HCT116 (cell line): Measurements from ENCODE around the gene ANKRD22. TPM values are rescaled to one million over a fixed set of nuclear protein-coding genes. Genes with fewer than 3 reads are reported as not detected.
A peak's percentile ranks its signal among the peaks of the same experiment; 100 is the strongest.

Source experiments
- ATAC-seq: fragments of 200-7000 bp; cut with Tn5 transposase; 2 replicates; pipeline ENCODE4 v1.9.1; 2020; ENCODE audit warnings: mild to moderate bottlenecking, moderate library complexity
- BruUV-seq: library from RNA; stranded (reverse); fragments of 400-500 nt; replicated peaks from 2 replicates; lab custom pipeline; 2021; lab: Mats Ljungman, UMichigan
- CTCF ChIA-PET: fragments of 300-600 bp; sonication (Branson Sonifier 250); formaldehyde crosslinking; loops from one replicate; lab custom pipeline; 2021; ENCODE audit warnings: antibody characterized with exemption; lab: Charles Lee
- POLR2A ChIA-PET: fragments of 300-600, 350-600 bp; sonication (Branson Sonifier 250); formaldehyde crosslinking; loops from one replicate; lab custom pipeline; 2021; ENCODE audit warnings: antibody characterized with exemption; lab: Charles Lee
- RAD21 ChIA-PET, 2 experiments: fragments of 300-600 bp; sonication (Branson Sonifier 250); formaldehyde crosslinking; loops; one replicate each; lab custom pipeline; 2023; ENCODE audit warnings: low total read pairs in 2 of 2; ENCODE audit not compliant: uncharacterized antibody in 2 of 2, unreplicated experiment in 2 of 2, low non-redundant PET in 1 of 2; lab: Charles Lee
- DNase-seq: peaks from one replicate; pipeline ENCODE4 v3.0.0-alpha.2; 2010; ENCODE audit warnings: low read depth, low spot score
- H2AFZ ChIP-seq: fragments of 200-600 bp; shearing (Covaris generic), sonication (generic); 2 replicates; pipeline ENCODE4 v1.6.1; 2017; ENCODE audit warnings: low read depth, mixed run types, mixed read lengths, antibody characterized with exemption, low read length; ENCODE audit not compliant: poor library complexity, severe bottlenecking
- H3K27ac ChIP-seq: 2 replicates; pipeline ENCODE4 v1.5.1; 2012; ENCODE audit warnings: low read depth, low read length
- H3K27me3 ChIP-seq: fragments of 200-600 bp; sonication (generic); 2 replicates; pipeline ENCODE4 v1.6.1; 2016; ENCODE audit warnings: mixed run types, low read length, mixed read lengths; ENCODE audit not compliant: insufficient read depth
- H3K36me3 ChIP-seq, 2 experiments: fragments of 200-500 bp in 1 of 2; fragments of 200-600 bp in 1 of 2; sonication (Bioruptor generic) in 1 of 2; sonication (generic) in 1 of 2; 2 replicates each; pipeline versions ENCODE4 v1.5.1 to v1.6.1; 2014 to 2016; ENCODE audit warnings: low read length in 2 of 2, inconsistent platforms in 1 of 2, mixed read lengths in 1 of 2, mixed run types in 1 of 2; ENCODE audit not compliant: insufficient read depth in 2 of 2, control insufficient read depth in 1 of 2
- H3K4me1 ChIP-seq, 2 experiments: fragments of 200-600 bp in 1 of 2; sonication (generic) in 1 of 2; 2 replicates each; pipeline versions ENCODE4 v1.5.1 to v1.6.1; 2012 to 2017; ENCODE audit warnings: low read length in 2 of 2, inconsistent platforms in 1 of 2, mild to moderate bottlenecking in 1 of 2, mixed read lengths in 1 of 2, mixed run types in 1 of 2, moderate library complexity in 1 of 2; ENCODE audit not compliant: insufficient read depth in 2 of 2, control insufficient read depth in 1 of 2
- H3K4me2 ChIP-seq: fragments of 200-600 bp; sonication (generic); 2 replicates; pipeline ENCODE4 v1.6.1; 2017; ENCODE audit warnings: mixed run types, low read length, mixed read lengths
- H3K4me3 ChIP-seq, 2 experiments: fragments of 200-600 bp in 1 of 2; sonication (generic) in 1 of 2; replicated peaks in 1 of 2; 2 replicates each; pipeline ENCODE4 v1.5.1; 2011 to 2016; ENCODE audit warnings: low read length in 2 of 2, control low read depth in 1 of 2, low read depth in 1 of 2, mild to moderate bottlenecking in 1 of 2, mixed read lengths in 1 of 2, mixed run types in 1 of 2
- H3K79me2 ChIP-seq: fragments of 200-600 bp; sonication (generic); 2 replicates; pipeline ENCODE4 v1.6.1; 2017; ENCODE audit warnings: mild to moderate bottlenecking, mixed run types, low read length, moderate library complexity, mixed read lengths; ENCODE audit not compliant: insufficient read depth
- H3K9ac ChIP-seq: fragments of 200-600 bp; sonication (generic); 2 replicates; pipeline ENCODE4 v1.6.1; 2016; ENCODE audit warnings: low read length, mixed read lengths
- H3K9me2 ChIP-seq: fragments of 200-600 bp; sonication (generic), shearing (Covaris generic); 2 replicates; pipeline ENCODE4 v1.6.1; 2017; ENCODE audit warnings: mixed run types, mild to moderate bottlenecking, moderate library complexity; ENCODE audit not compliant: insufficient read depth
- H3K9me3 ChIP-seq, 2 experiments: fragments of 200-500 bp in 1 of 2; fragments of 200-600 bp in 1 of 2; sonication (Bioruptor generic) in 1 of 2; sonication (generic) in 1 of 2; 2 replicates each; pipeline ENCODE4 v1.6.1; 2014 to 2017; ENCODE audit warnings: low read length in 2 of 2, mixed read lengths in 2 of 2, inconsistent platforms in 1 of 2, low read depth in 1 of 2, mild to moderate bottlenecking in 1 of 2, mixed run types in 1 of 2, moderate library complexity in 1 of 2; ENCODE audit not compliant: control insufficient read depth in 1 of 2, insufficient read depth in 1 of 2
- H4K20me1 ChIP-seq: fragments of 200-600 bp; sonication (generic), shearing (Covaris generic); 2 replicates; pipeline ENCODE4 v1.6.1; 2017; ENCODE audit warnings: mixed run types, mild to moderate bottlenecking, moderate library complexity; ENCODE audit not compliant: insufficient read depth
- ATF3 ChIP-seq: IDR thresholded peaks from 2 replicates; pipeline ENCODE4 v1.6.1; 2012
- CBX3 ChIP-seq: IDR thresholded peaks from 2 replicates; pipeline ENCODE4 v1.6.1; 2012; ENCODE audit warnings: low read depth
- CEBPB ChIP-seq: IDR thresholded peaks from 2 replicates; pipeline ENCODE4 v1.6.1; 2012; ENCODE audit warnings: low read depth
- CTCF ChIP-seq, 3 experiments: fragments of 200-600 bp in 1 of 3; sonication (generic) in 1 of 3; IDR thresholded peaks in 2 of 3; conservative IDR thresholded peaks in 1 of 3; 2 replicates each; pipeline ENCODE4 v1.5.1; 2012 to 2017; ENCODE audit warnings: low read depth in 2 of 3, low read length in 2 of 3, antibody characterized with exemption in 1 of 3, borderline replicate concordance in 1 of 3, control low read depth in 1 of 3, mild to moderate bottlenecking in 1 of 3, mixed read lengths in 1 of 3, mixed run types in 1 of 3, moderate library complexity in 1 of 3; ENCODE audit not compliant: insufficient read depth in 1 of 3
- EGR1 ChIP-seq: IDR thresholded peaks from 2 replicates; pipeline ENCODE4 v1.6.1; 2012; ENCODE audit warnings: low read depth
- EZH2 ChIP-seq: fragments of 200-600 bp; sonication (generic); IDR thresholded peaks from 2 replicates; pipeline ENCODE4 v1.6.1; 2017; ENCODE audit warnings: antibody characterized with exemption, mixed run types
- EZH2phosphoT487 ChIP-seq: fragments of 200-600 bp; IDR thresholded peaks from 2 replicates; pipeline ENCODE4 v1.6.1; 2018; ENCODE audit warnings: antibody characterized with exemption, borderline replicate concordance
- FOSL1 ChIP-seq: IDR thresholded peaks from 2 replicates; pipeline ENCODE4 v1.6.1; 2012; ENCODE audit warnings: low read depth
- MAX ChIP-seq: IDR thresholded peaks from 2 replicates; pipeline ENCODE4 v1.6.1; 2012
- POLR2A ChIP-seq: IDR thresholded peaks from 2 replicates; pipeline ENCODE4 v1.7.0; 2011; ENCODE audit warnings: borderline replicate concordance; ENCODE audit not compliant: insufficient read depth, insufficient read length; ENCODE audit errors: extremely low read depth
- POLR2AphosphoS5 ChIP-seq: IDR thresholded peaks from 2 replicates; pipeline ENCODE4 v1.6.1; 2011; ENCODE audit warnings: mild to moderate bottlenecking, low read depth, low read length, moderate library complexity
- RAD21 ChIP-seq: IDR thresholded peaks from 2 replicates; pipeline ENCODE4 v1.6.1; 2012; ENCODE audit warnings: low read depth, mild to moderate bottlenecking
- REST ChIP-seq: IDR thresholded peaks from 2 replicates; pipeline ENCODE4 v1.6.1; 2012; ENCODE audit warnings: low read depth
- SIN3A ChIP-seq: IDR thresholded peaks from 2 replicates; pipeline ENCODE4 v1.6.1; 2012; ENCODE audit warnings: low read depth
- SP1 ChIP-seq: IDR thresholded peaks from 2 replicates; pipeline ENCODE4 v1.6.1; 2012; ENCODE audit warnings: low read depth
- TCF7L2 ChIP-seq: IDR thresholded peaks from 2 replicates; pipeline ENCODE4 v1.7.0; 2011; ENCODE audit warnings: borderline replicate concordance, inconsistent platforms; ENCODE audit not compliant: insufficient read depth, insufficient read length; ENCODE audit errors: extremely low read depth
- ZBTB33 ChIP-seq: IDR thresholded peaks from 2 replicates; pipeline ENCODE4 v1.6.1; 2011; ENCODE audit warnings: mild to moderate bottlenecking, low read length, moderate library complexity; ENCODE audit not compliant: insufficient replicate concordance; ENCODE audit errors: extremely low read depth
- ZFX ChIP-seq: fragments of 450-650 bp; IDR thresholded peaks from 2 replicates; pipeline ENCODE4 v1.6.1; 2017
- ZNF274 ChIP-seq: fragments of 200-500 bp; sonication (Bioruptor generic); IDR thresholded peaks from 2 replicates; pipeline ENCODE4 v1.6.1; 2014; ENCODE audit warnings: mild to moderate bottlenecking, low read depth, low read length, inconsistent platforms
- intact Hi-C: fragments of 100-400 bp; cut with micrococcal nuclease; formaldehyde crosslinking; loops from 2 replicates; pipeline ENCODE4 v1.10.0; 2022
- total RNA-seq: library from RNA; stranded (reverse); gene quantifications from one replicate; pipeline ENCODE4 v1.2.1, GENCODE V29; 2021; ENCODE audit not compliant: unreplicated experiment

Gene ANKRD22
- total RNA-seq, 1 experiment from 2014 or later: 2.3 TPM

- Histone ChIP-seq H3K27me3 (no peaks in the 10 kb centered on the region), H3K4me1 (peaks cover 0 to 3% of the 10 kb centered on the region in 2 experiments; a peak in 1 of 4 replicates), H3K79me2 (no peaks in the 10 kb centered on the region), H3K9me2 (no peaks in the 10 kb centered on the region), H3K9me3 (no peaks in the 10 kb centered on the region), H3K4me3 (no peak overlapping the region), H3K4me2 (no peak overlapping the region), H4K20me1 (no peaks in the 10 kb centered on the region), H3K27ac (no peak overlapping the region), H3K36me3 (no peaks in the 10 kb centered on the region), H2AFZ (peak overlapping the region; percentile 61), H3K9ac (no peak overlapping the region)
- intact Hi-C loops: no loop called here
- DNase-seq (no peak), ATAC-seq (no peak)
- BruUV-seq: no TSS peak
- ChIA-PET POLR2A (no interaction called here), RAD21 (no interaction called here), CTCF (no interaction called here)
- TF ChIP-seq SIN3A: no peak
- no peak for TF ChIP-seq POLR2A
- no peak for TF ChIP-seq EZH2phosphoT487
- TF ChIP-seq MAX: no peak
- TF ChIP-seq EGR1: no peak
- no peak for TF ChIP-seq CBX3
- TF ChIP-seq POLR2AphosphoS5: no peak
- TF ChIP-seq RAD21: no peak
- no peak for TF ChIP-seq ZBTB33
- no peak for TF ChIP-seq CTCF (IDR thresholded peaks at IDR 0.05 in 2 of 3, conservative IDR thresholded peaks at IDR 0.05 in 1 of 3; ENCODE audit: borderline replicate concordance in 1 of 3, insufficient read depth in 1 of 3, low read depth in 2 of 3, low read length in 2 of 3)
- TF ChIP-seq SP1: no peak
- no peak for TF ChIP-seq ATF3
- TF ChIP-seq FOSL1: no peak
- no peak for TF ChIP-seq TCF7L2
- TF ChIP-seq REST: no peak
- TF ChIP-seq CEBPB: no peak
- no peak for TF ChIP-seq EZH2
- no peak for TF ChIP-seq ZFX
- TF ChIP-seq ZNF274: no peak
These were observed 6.8 kb upstream of the ANKRD22 start for GRCh38 chr10:88858491-88858890.
